Fibroblast of lung (primary cell): Measurements from ENCODE around the gene CLMN.

Experiments used
- EZH2 ChIP-seq: IDR thresholded peaks from 2 replicates; pipeline ENCODE4 v1.5.1; 2012; ENCODE audit warnings: low read length, control low read depth, mild to moderate bottlenecking; ENCODE audit errors: missing control alignments
- TF ChIP-seq, protein P1 (sequence below), 2 donors: IDR thresholded peaks in 1 of 2; conservative IDR thresholded peaks in 1 of 2; 1 replicate in 1 of 2; 2 replicates in 1 of 2; pipeline ENCODE4 v1.5.1; 2011 to 2012; ENCODE audit warnings: low read length in 2 of 2, control low read depth in 1 of 2, inconsistent platforms in 1 of 2, low read depth in 1 of 2, mild to moderate bottlenecking in 1 of 2

DNA sequence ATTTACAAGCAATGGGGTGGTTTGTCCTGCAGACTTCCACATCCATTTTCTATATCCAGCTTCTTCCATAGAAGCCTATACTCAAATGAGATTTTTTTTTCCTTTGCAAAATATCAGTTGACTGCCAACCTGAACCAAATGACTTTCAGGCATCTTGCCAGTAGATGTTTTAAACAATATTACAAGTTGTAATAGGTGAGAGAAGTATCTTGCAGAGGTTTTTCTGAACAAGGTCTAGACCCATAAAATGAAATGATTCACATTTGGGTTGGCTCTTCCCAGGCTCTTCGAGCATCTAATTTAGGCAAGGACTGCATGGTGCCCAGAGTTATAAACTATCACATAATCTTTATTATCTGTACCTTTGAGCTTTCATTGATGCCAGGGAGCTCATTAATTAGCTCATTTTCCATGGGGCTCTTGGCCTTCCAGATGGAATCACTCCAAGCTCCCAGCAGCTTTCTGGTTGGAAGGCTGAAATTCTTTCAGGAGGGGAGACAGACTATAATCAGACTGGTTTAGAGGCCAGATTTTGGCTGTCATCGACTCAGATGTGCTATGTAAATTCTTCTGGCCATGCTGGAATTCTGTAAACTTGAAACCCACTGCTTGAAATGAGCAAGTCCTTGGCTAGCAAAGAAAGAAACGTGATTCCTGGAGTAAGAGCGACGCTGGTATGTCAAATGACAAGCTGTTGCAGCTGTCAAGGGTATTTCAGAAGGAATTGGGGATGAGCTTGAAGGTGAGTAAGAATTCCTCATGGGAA is 130.2 kb downstream of the CLMN start:
- TF ChIP-seq, protein P1, sequence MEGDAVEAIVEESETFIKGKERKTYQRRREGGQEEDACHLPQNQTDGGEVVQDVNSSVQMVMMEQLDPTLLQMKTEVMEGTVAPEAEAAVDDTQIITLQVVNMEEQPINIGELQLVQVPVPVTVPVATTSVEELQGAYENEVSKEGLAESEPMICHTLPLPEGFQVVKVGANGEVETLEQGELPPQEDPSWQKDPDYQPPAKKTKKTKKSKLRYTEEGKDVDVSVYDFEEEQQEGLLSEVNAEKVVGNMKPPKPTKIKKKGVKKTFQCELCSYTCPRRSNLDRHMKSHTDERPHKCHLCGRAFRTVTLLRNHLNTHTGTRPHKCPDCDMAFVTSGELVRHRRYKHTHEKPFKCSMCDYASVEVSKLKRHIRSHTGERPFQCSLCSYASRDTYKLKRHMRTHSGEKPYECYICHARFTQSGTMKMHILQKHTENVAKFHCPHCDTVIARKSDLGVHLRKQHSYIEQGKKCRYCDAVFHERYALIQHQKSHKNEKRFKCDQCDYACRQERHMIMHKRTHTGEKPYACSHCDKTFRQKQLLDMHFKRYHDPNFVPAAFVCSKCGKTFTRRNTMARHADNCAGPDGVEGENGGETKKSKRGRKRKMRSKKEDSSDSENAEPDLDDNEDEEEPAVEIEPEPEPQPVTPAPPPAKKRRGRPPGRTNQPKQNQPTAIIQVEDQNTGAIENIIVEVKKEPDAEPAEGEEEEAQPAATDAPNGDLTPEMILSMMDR (conservative IDR thresholded peaks at IDR 0.05 in 1 of 2, IDR thresholded peaks at IDR 0.05 in 1 of 2; ENCODE audit: low read depth in 1 of 2, low read length in 2 of 2) = no peak
- TF ChIP-seq EZH2 = no peak
